HG03135 (cell line): Measurements from ENCODE around the gene DNAAF5.

Experiments
- ATAC-seq: cut with Tn5 transposase; IDR thresholded peaks from one replicate; pipeline ENCODE4 v1.9.1; 2021; ENCODE audit warnings: mild to moderate bottlenecking, moderate library complexity; ENCODE audit not compliant: unreplicated experiment

DNAAF5 gene

DNA sequence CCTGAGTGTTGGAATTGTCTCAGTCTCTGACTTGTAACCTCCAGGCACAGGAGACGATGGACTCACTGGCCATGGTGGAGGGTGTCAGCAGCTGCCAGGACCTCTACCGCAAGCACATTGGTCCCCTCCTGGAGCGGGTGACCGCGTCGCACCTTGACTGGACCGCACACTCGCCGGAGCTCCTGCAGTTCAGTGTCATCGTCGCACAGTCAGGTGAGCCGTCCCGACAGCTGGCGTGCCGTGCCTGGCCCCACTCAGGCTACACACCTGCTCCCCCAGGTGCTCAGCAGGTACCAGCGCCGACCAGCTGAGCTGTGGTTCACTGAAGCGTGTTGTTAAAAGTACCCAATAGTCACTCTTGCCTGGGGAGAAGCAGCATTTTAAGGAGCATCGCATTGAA lies 37.3 kb downstream of the DNAAF5 start:
- no peak for ATAC-seq

DNA sequence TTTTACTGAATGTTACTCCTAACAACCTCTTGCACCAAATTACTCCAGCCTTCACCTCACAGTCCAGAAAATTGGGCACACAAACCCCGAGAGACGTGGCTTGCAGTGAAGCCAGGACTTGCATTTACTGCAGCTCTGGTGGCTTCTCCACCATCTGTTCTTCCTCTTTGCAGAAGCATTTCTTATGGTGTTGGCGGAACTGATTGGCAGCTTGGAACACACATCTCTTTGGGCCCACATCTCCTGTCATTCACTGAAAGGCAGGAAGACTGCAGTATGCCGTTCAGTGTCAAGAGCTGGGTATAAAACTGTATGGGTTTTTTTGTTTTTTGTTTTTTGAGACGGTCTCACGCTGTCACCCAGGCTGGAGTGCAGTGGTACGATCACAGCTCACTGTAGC lies 38.9 kb downstream of the DNAAF5 start:
- ATAC-seq = no peak

DNA sequence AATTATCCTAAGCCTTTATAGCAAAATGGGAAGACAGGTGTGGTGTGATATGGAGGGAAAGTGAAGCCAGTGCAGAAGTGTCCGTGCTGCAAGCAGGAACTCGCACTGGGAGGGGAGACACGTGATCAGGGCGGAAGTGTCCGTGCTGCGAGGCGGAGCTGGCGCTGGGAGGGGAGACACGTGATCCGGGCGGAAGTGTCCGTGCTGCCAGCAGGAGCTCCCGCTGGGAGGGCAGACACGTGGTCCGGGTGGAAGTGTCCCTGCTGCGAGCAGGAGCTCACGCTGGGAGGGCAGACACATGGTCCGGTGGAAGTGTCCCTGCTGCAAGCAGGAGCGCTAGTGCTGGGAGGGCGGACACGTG lies 41.1 kb downstream of the DNAAF5 start:
- ATAC-seq = no peak

DNA sequence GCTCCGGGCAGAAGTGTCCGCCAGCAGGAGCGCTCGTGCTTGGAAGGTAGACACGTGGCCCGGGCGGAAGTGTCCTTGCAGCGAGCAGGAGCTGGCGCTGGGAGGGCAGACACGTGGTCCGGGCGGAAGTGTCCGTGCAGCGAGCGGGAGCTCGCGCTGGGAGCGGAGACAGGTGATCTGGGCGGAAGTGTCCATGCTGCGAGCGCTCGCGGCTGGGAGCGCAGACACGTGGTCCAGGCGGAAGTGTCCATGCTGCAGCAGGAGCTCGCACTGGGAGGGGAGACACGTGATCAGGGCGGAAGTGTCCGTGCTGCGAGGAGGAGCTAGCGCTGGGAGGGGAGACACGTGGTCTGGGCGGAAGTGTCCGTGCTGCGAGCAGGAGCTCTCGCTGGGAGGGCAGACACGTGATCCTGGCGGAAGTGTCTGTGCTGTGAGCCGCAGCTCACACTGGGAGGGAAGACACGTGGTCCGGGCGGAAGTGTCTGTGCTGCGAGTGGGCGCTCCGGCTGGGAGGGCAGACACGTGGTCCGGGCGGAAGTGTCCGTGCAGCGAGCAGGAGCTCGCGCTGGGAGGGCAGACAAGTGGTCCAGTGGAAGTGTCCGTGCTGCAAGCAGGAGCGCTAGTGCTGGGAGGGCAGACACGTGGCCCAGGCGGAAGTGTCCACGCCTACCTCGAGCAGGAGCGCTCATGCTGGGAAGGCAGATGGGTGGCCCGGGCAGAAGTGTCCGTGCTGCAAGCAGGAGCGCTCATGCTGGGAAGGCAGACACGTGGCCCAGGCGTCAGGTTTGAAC lies 41.6 kb downstream of the DNAAF5 start:
- no peak for ATAC-seq

DNA sequence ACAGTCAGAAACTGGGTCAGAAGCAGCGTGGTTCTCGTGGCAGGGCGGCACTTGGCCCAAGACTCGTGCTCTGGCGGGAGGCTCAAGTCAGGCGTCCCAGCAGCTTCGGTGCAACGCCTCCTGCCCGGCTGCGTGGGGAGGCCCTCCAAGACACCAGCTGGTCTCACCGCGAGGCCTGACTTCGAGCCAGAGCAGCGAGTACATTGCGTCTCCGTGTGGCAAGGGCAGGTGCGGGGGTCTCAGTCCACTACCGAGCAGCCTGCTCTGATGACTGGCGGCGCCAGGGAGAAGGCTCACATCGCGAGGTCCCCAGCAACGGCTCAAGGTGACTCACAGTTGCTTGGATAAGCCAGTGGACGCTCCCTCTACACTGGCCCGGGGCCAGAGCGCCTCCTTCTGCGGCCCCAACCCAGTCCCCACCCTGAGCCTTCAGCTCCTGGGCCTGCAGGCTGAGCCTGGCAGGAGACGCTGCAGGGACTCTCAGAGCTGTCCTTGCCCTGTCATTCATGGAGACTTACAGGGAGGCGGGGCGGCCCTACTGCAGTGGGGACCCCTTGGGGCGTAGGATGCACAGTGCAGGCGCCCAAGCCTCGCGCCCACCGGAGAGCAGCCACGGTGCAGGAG lies 42.5 kb downstream of the DNAAF5 start:
- ATAC-seq = no peak

GRCh38 chr7:770336-770735 lies 43.8 kb downstream of the DNAAF5 start:
- no peak for ATAC-seq

DNA sequence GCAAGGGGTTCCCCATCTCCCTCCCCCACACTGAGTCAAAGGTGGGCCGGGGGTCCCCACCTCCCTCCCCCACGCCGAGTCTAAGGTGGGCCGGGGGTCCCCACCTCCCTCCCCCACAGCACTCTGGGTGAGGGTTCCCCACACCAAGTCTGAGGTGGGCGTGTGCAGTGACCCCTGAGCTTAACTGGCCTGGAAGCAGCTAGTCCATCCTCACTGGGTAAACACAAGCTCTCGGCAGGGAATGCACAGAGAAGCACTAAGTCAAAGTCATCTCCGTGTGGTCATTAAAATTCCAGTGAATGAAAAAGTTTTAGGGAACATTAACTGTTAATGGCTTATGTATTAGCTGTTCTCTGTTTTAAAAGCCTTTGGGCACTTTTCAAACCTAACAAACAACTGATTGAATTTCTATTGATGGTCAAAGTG lies 44.3 kb downstream of the DNAAF5 start:
- no peak for ATAC-seq

- ATAC-seq = no peak
These were observed 44.9 kb downstream of the DNAAF5 start for GRCh38 chr7:771234-772004.

DNA sequence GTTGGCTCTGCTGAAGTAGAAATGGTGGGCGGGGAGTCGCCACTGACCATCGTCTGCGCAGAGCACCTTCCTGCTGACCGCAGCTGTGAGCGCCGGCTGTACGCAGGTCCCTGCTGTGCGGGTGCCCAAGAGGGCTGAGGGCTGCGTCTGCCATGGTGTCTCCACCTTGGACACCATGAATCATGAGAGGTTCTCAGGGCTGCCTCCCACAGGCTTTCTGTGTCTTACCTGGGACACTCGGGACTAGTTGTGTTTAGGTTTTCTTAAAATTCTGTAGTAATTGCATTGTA lies 45.5 kb downstream of the DNAAF5 start:
- ATAC-seq = no peak

GRCh38 chr7:772392-772791 lies 45.9 kb downstream of the DNAAF5 start:
- no peak for ATAC-seq

DNA sequence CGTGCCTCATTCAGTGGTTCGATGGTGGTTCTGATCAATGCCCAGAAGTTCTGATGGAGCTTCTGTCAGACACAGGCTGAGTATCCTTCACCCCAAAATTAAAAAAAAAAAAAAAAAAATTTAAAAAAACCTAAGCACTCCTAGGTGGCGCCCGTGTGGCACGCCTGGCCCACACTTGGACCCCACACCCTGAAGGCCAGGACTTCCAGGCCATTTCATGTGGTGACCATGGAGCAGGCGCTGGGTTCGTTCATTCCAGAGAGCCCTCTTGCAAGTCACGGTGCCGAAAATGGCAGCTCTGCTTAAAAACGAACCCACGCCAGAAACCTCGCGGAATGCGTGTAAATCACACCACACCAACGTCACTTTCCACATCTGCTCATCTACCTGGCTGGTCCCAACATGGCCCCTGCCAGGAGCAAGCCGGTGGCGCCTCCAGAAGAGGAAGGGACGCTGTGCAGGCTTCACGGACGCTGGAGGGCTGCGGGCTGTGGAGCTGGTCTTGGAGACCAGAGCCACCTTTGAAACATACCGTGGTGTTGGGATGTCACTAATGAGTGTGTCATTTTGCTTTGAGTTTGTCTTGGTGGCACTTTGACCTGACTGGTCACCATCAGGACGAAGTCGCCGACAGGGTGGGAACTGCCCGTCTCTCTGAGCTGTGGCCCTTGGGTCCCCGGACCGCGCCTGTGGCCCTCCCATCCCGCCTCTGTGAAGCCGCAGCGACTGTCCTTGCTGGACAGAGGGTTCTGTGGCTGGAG lies 46.5 kb downstream of the DNAAF5 start:
- no peak for ATAC-seq

DNA sequence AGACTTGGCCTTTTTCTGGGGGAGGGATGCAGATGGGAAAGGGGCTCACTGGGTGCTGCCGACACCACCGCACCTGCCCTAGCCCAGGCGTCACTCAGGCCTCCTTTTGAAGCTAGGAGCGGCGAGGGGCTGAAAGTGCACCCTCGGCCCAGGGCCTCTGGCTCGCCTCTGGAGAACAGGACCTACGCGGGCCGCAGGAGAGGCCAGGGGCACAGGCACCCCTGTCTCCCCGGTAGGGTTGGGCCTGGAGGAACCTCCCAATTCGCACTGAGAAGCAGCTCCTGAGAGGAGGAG lies 47.1 kb downstream of the DNAAF5 start:
- no peak for ATAC-seq

DNA sequence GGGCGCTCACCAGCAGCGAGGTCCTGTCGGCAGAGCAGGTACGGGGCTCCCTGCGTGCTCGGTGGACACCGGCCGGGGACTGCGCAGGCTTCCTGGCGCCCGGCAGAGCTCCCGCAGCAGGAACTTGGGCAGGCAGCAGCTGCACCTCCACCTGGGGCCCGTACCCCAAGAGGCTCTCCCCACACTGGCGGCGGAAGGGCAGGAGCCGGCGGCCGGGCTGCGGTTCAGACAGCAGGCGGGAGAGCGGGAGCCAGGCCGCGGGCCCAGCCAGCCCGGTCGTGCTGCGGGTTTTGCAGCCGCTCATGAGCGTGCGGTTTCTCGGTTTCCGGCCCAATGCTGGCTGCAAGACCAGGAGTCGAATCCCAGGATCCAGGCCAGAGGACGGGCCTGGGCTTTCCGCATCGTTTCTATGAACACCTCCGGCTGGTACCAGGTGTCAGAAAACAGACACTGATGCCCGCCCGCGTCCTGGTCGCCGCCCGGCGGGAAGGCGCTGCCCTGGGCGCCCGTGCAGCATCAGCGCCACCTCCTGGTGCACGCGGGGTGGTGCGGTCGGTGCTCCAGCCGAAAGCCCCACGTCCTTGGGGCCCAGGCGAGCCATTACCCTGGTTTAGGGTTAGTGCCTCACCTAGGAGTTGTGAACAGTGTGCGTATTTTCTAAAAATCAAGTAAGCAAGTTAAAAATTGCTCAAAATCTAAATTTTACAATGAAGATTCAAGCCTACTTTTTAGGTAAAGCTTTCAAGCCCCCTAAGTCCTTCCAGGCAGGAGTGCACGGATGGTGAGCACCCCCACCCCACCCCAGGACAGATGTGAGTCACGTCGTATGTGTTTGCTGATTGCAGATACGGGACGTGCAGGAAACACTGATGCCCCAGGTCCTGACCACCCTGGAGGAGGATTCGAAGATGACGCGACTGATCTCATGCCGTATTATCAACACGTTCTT lies 47.9 kb downstream of the DNAAF5 start:
- ATAC-seq = no peak

- ATAC-seq = no peak
These were observed 49.9 kb downstream of the DNAAF5 start for GRCh38 chr7:776381-776780.

DNA sequence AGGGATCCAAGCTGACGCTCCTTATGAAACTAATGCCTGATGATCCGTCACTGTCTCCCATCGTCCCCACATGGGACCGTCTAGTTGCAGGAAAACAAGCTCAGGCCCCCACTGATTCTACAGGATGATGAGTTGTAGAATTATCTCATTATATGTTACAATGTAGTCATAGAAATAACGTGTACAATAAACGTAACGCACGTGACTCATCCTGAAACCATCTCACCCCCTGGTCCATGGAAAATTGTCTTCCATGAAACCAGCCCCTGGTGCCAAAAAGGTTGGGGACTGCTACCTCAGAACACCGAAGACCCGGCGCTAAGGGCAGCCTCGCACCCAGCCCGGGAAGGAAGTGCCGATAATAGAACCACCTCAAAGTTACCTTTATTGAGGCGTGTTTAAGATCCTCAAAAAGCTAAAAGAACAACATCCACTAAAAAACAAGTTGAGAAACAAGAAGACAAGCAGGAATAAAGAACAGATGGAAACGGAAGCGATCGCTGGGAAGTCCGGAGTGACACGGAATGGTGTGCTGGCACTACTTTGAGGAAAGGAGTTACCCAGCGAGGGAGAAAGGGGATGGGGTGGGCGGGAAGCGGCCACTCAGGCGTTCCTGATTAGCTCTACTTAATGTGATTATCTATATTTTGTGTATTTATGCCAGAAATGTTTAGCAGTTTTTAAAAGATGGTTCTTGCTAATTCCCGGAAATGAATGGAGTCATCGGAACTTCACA lies 50.7 kb downstream of the DNAAF5 start:
- no peak for ATAC-seq

DNA sequence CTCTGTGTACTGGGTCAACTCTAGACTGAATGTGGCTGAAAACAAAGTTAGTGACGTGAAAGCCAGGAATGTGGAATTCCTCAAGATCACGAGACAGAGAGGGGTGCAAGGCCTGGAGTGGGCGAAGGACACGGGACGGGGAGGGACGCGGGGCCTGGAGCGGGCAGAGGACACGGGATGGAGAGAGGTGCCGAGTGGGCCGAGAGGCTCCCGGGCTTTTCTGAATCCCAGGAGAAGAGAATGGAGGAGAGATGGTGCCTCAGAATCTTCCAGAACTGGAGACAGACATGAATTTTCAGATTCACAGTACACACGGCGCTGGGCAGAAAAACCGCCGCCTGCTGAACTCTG lies 51.2 kb downstream of the DNAAF5 start:
- no peak for ATAC-seq

DNA sequence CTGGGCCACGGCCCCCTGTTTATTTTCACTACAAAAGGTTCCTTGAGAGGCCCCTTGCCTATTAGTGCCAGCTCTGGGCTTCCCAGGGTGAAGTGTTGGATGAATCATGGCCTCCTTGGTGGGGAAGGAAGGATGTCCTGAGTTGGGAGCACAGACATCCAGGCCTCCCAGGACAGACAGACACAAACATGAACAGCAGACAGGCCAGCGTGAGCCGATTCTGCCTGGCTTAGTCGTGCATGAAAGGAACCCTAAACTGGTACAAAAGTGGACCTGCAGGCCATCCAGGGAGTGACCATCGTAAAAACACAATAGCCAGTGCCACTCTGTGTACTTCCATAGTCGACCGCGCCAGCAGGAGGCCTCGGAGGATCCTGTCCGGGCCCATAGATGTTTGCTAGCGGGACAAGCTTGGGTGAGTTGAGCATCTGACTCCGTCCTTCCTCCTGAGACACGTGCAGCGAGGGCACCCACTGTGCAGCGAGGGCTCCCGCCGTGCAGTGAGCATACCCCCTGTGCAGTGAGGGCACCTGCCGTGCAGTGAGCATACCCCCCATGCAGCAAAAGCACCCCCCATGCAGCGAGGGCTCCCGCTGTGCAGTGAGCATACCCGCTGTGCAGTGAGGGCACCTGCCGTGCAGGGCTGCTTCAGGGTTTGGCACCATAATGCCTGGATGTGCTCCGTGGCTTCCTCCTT lies 51.9 kb downstream of the DNAAF5 start:
- ATAC-seq = no peak

GRCh38 chr7:778968-779451 lies 52.5 kb downstream of the DNAAF5 start:
- ATAC-seq = no peak

GRCh38 chr7:779480-779879 lies 53.0 kb downstream of the DNAAF5 start:
- no peak for ATAC-seq
